ENCODE results near the gene FERMT3. TPM values are rescaled to one million over a fixed set of nuclear protein-coding genes. Genes with fewer than 3 reads are reported as not detected.

Gene FERMT3
- total and polyA plus RNA-seq, 2 of the 8 experiments (the other 6 are each of a cell fraction or from before 2014, with no cell fraction given) = 1.4 to 3.7 TPM

DNA sequence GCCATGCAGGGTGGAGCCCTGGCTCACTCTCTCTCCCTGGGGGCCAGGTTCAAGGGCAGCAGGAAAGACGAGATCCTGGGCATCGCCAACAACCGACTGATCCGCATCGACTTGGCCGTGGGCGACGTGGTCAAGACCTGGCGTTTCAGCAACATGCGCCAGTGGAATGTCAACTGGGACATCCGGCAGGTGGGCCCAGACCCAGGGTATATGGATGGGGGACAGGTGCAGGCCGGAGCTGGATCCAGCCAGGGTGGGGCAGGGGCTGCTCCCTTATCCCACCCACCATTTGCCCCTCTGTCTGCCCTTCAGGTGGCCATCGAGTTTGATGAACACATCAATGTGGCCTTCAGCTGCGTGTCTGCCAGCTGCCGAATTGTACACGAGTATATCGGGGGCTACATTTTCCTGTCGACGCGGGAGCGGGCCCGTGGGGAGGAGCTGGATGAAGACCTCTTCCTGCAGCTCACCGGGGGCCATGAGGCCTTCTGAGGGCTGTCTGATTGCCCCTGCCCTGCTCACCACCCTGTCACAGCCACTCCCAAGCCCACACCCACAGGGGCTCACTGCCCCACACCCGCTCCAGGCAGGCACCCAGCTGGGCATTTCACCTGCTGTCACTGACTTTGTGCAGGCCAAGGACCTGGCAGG, 16.6 kb downstream of the FERMT3 start:
- Histone ChIP-seq H4K20me1 (replicated peaks in 1 of 2; ENCODE audit: control insufficient read depth in 1 of 2, insufficient read depth in 2 of 2, low read length in 2 of 2) (peaks cover 2 to 13% of the 10 kb centered on the region in 2 experiments), H2BK12ac (ENCODE audit: low read depth, low read length) (no peak overlapping the region), H3K27ac (ENCODE audit: low read depth, low read length) (no peak overlapping the region), H3K27me3 (replicated peaks in 1 of 4; ENCODE audit: control insufficient read depth in 3 of 4, extremely low read depth in 1 of 4, insufficient read depth in 3 of 4, low read length in 3 of 4) (no peaks in the 10 kb centered on the region), H3K36me3 (ENCODE audit: control insufficient read depth in 2 of 4, insufficient read depth in 4 of 4, low read length in 3 of 4) (peaks cover 0 to 9% (median 5%) of the 10 kb centered on the region in 4 experiments; a peak in 4 of 8 replicates), H3K4me3 (ENCODE audit: extremely low read depth in 1 of 4, insufficient read depth in 2 of 4, low read depth in 3 of 4, low read length in 4 of 4) (no peak overlapping the region), H2BK20ac (ENCODE audit: low read length) (no peak overlapping the region), H3K56ac (replicated peaks; ENCODE audit: insufficient read length, low read depth, low read length) (no peak overlapping the region), H2BK5ac (ENCODE audit: low read depth, low read length) (no peak overlapping the region), H3K79me2 (ENCODE audit: control insufficient read depth in 1 of 2, insufficient read depth in 2 of 2, low read length in 2 of 2) (no peaks in the 10 kb centered on the region), H2BK120ac (replicated peaks; ENCODE audit: low read depth, low read length) (no peak overlapping the region), H3K4me2 (ENCODE audit: insufficient read depth in 1 of 2, low read depth in 2 of 2, low read length in 2 of 2) (no peak overlapping the region), H3K4me1 (replicated peaks in 1 of 4; ENCODE audit: control insufficient read depth in 3 of 4, insufficient read depth in 4 of 4, low read length in 3 of 4) (peaks cover 0 to 18% (median 12%) of the 10 kb centered on the region in 4 experiments; a peak in 6 of 7 replicates), H3K9ac (replicated peaks in 1 of 4; ENCODE audit: extremely low read depth in 1 of 4, low read depth in 3 of 4, low read length in 3 of 4) (no peak overlapping the region), H3K23ac (ENCODE audit: insufficient read length) (no peak overlapping the region), H3K4ac (replicated peaks; ENCODE audit: insufficient read length, low read depth, low read length) (no peak overlapping the region), H2AK5ac (ENCODE audit: low read depth, low read length) (no peak overlapping the region), H2AFZ (ENCODE audit: low read length) (no peak overlapping the region), H4K8ac (ENCODE audit: extremely low read depth, insufficient read depth, low read length) (no peak overlapping the region), H3K18ac (ENCODE audit: extremely low read depth, low read length) (no peak overlapping the region), H2BK15ac (ENCODE audit: low read length) (no peak overlapping the region), H3K14ac (ENCODE audit: insufficient read length) (no peak overlapping the region), H3K23me2 (ENCODE audit: low read depth, low read length) (peaks cover 10% of the 10 kb centered on the region; the same call in 1 of the 2 replicates), H4K91ac (replicated peaks; ENCODE audit: insufficient read length, low read length) (no peak overlapping the region), H4K5ac (ENCODE audit: insufficient read length, low read depth, low read length) (no peak overlapping the region), H3K9me3 (ENCODE audit: insufficient read depth in 2 of 2, low read depth in 1 of 2, low read length in 1 of 2) (no peaks in the 10 kb centered on the region), H3K79me1 (ENCODE audit: low read depth, low read length) (no peaks in the 10 kb centered on the region)
- DNase-seq (ENCODE audit: low read depth in 1 of 2, low spot score in 2 of 2) (no peak), FAIRE-seq (no peak)
- POLR2A ChIA-PET (ENCODE audit: partially characterized antibody) = interaction anchor here (1.7 to 14.1 kb wide), 8 partner anchors 11 to 48 kb away, joined by 6 to 253 read pairs (median 28); partner anchors contain the start of genes FERMT3, FKBP2, PLCB3 and PPP1R14B
- 92% methylated on average over 24 of the region's 24 CpGs; no CpG with 5 or more reads in 1 of the 2 experiments for WGBS, 2 experiments (ENCODE audit: extremely low coverage in 1 of 2, insufficient coverage in 1 of 2, insufficient read length in 1 of 2, insufficient replicate concordance in 2 of 2, low coverage in 1 of 2, low lambda C conversion rate in 2 of 2, missing lambda C conversion rate in 1 of 2)
- CTCF ChIA-PET (ENCODE audit: partially characterized antibody) = interaction anchor here (0.9 to 6.5 kb wide), 9 partner anchors 10 to 433 kb away, joined by 3 to 64 read pairs (median 5); partner anchors contain the start of genes FERMT3 and PLCB3
- TF ChIP-seq TBP (IDR thresholded peaks at IDR 0.05; ENCODE audit: low read depth, low read length) (no peak), RBBP5 (IDR thresholded peaks at IDR 0.05; ENCODE audit: borderline replicate concordance, low read depth, low read length) (no peak), TEAD4 (IDR thresholded peaks at IDR 0.05; ENCODE audit: low read depth, low read length) (no peak), YY1 (IDR thresholded peaks at IDR 0.05; ENCODE audit: low read depth, low read length) (no peak), HDAC6 (IDR thresholded peaks at IDR 0.05; ENCODE audit: low read depth, low read length) (no peak), SP2 (IDR thresholded peaks at IDR 0.05; ENCODE audit: low read length) (no peak), KDM5A (IDR thresholded peaks at IDR 0.05; ENCODE audit: low read length) (no peak), CTBP2 (IDR thresholded peaks at IDR 0.05; ENCODE audit: borderline replicate concordance, insufficient read depth, insufficient read length, low read length) (no peak), NRF1 (IDR thresholded peaks at IDR 0.05; ENCODE audit: low read depth, low read length) (no peak), TAF7 (optimal IDR thresholded peaks at IDR 0.05; ENCODE audit: borderline replicate concordance, low read depth, low read length) (no peak), CREB1 (IDR thresholded peaks at IDR 0.05) (no peak), TCF12 (IDR thresholded peaks at IDR 0.05; ENCODE audit: low read depth, low read length) (no peak), RFX5 (IDR thresholded peaks at IDR 0.05; ENCODE audit: borderline replicate concordance, low read depth, low read length) (no peak), GABPA (IDR thresholded peaks at IDR 0.05; ENCODE audit: borderline replicate concordance, insufficient read depth, low read length) (no peak)

All from H1 (cell line).